Measurements from ENCODE around the gene DIAPH3. TPM values are rescaled to one million over a fixed set of nuclear protein-coding genes. Genes with fewer than 3 reads are reported as not detected.

DIAPH3 gene
- total RNA-seq, 1 donor from 2014 or later, result 11.4 TPM

DNA sequence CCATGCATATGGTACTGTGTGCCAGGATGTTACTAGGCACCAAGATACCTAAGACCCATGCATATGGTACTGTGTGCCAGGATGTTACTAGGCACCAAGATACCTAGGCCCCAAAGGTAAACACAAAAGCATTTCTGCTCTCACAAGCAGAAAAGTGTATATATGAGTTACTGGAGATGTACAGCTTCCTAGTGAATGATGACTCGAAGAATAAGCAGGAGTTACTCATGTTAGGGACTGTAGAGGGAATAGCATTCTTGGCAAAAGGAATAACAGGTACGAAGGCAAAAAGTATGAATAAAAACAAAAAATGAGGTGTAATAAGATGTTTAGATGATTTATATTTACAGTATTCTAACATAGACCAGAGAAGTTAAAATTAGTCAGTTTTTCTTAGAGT is 383.7 kb downstream of the DIAPH3 start:
- Mint-ChIP-seq H3K4me3 (ENCODE audit: low read depth) (no peak overlapping the region), H3K36me3 (ENCODE audit: insufficient read depth) (no peaks in the 10 kb centered on the region), H3K4me1 (ENCODE audit: low read depth) (no peaks in the 10 kb centered on the region), H3K9me3 (ENCODE audit: low read depth) (no peaks in the 10 kb centered on the region), H3K27ac (no peak overlapping the region), H3K27me3 (no peaks in the 10 kb centered on the region)
- no peak for TF ChIP-seq CTCF (IDR thresholded peaks at IDR 0.05; ENCODE audit: unreplicated experiment)
- DNase-seq (ENCODE audit: low spot score, unreplicated experiment), result no peak

- H3K4me1 Mint-ChIP-seq (ENCODE audit: low read depth), result peaks cover 4% of the 10 kb centered on the region
- DNase-seq (ENCODE audit: low spot score, unreplicated experiment), result no peak
- H3K36me3 Mint-ChIP-seq (ENCODE audit: insufficient read depth), result no peaks in the 10 kb centered on the region
- H3K9me3 Mint-ChIP-seq (ENCODE audit: low read depth), result no peaks in the 10 kb centered on the region
- H3K27ac Mint-ChIP-seq, result no peak overlapping the region
- TF ChIP-seq CTCF (IDR thresholded peaks at IDR 0.05; ENCODE audit: unreplicated experiment), result no peak
- no peak overlapping the region for H3K4me3 Mint-ChIP-seq (ENCODE audit: low read depth)
- H3K27me3 Mint-ChIP-seq, result no peaks in the 10 kb centered on the region
Observed at GRCh38 chr13:59776924-59777690, 386.6 kb downstream of the DIAPH3 start.

GRCh38 chr13:59774491-59774971 is 389.2 kb downstream of the DIAPH3 start:
- no peak overlapping the region for H3K27ac Mint-ChIP-seq
- peaks cover 9% of the 10 kb centered on the region for H3K4me1 Mint-ChIP-seq (ENCODE audit: low read depth)
- no peak for DNase-seq (ENCODE audit: low spot score, unreplicated experiment)
- H3K27me3 Mint-ChIP-seq, result no peaks in the 10 kb centered on the region
- H3K4me3 Mint-ChIP-seq (ENCODE audit: low read depth), result no peak overlapping the region
- H3K36me3 Mint-ChIP-seq (ENCODE audit: insufficient read depth), result no peaks in the 10 kb centered on the region
- no peaks in the 10 kb centered on the region for H3K9me3 Mint-ChIP-seq (ENCODE audit: low read depth)
- no peak for TF ChIP-seq CTCF (IDR thresholded peaks at IDR 0.05; ENCODE audit: unreplicated experiment)

DNA sequence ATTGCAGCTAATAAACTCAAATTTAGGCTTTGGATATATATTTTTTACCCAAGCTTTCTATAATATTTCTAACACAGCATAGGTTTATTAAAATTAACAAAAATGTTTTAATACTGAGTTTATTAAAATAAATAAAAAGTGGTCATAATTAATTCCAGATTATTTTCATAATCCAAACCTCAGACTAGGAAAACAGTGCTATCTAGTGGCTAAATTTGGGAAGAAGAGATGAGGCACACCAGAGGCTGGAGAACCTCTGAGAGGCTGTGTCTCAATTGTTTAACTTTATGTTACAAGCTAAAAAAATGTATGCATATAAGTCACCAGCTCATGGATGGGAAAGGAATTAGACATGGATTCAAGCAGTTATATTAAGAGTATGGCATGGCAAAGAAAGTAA is 392.5 kb downstream of the DIAPH3 start:
- H3K9me3 Mint-ChIP-seq (ENCODE audit: low read depth), result no peaks in the 10 kb centered on the region

GRCh38 chr13:59770451-59770850 is 393.3 kb downstream of the DIAPH3 start:
- TF ChIP-seq CTCF (IDR thresholded peaks at IDR 0.05; ENCODE audit: unreplicated experiment), result no peak
- Mint-ChIP-seq H3K27me3 (no peaks in the 10 kb centered on the region), H3K9me3 (ENCODE audit: low read depth) (no peaks in the 10 kb centered on the region), H3K36me3 (ENCODE audit: insufficient read depth) (peaks cover 1% of the 10 kb centered on the region), H3K27ac (no peak overlapping the region), H3K4me1 (ENCODE audit: low read depth) (peaks cover 12% of the 10 kb centered on the region), H3K4me3 (ENCODE audit: low read depth) (no peak overlapping the region)
- DNase-seq (ENCODE audit: low spot score, unreplicated experiment), result no peak

More for the DNA sequence above, 392.5 kb downstream of the DIAPH3 start:
- no peak for DNase-seq (ENCODE audit: low spot score, unreplicated experiment)
- H3K36me3 Mint-ChIP-seq (ENCODE audit: insufficient read depth), result peaks cover 1% of the 10 kb centered on the region
- H3K4me1 Mint-ChIP-seq (ENCODE audit: low read depth), result peaks cover 11% of the 10 kb centered on the region
- no peaks in the 10 kb centered on the region for H3K27me3 Mint-ChIP-seq
- H3K4me3 Mint-ChIP-seq (ENCODE audit: low read depth), result no peak overlapping the region
- peak; percentile 66 for TF ChIP-seq CTCF (IDR thresholded peaks at IDR 0.05; ENCODE audit: unreplicated experiment)
- H3K27ac Mint-ChIP-seq, result no peak overlapping the region

Measured in progenitor cell of endocrine pancreas (in vitro differentiated cells).